ENCODE measurements around the gene LMX1B.
"Not testable (repeated sequence)": the region's sequence is repeated elsewhere in the genome, so short reads cannot be mapped to it uniquely, and the experiment has no call there.

LMX1B gene

GRCh38 chr9:126652140-126652582, 38.4 kb downstream of the LMX1B start:
- ChIA-PET POLR2A (no interaction called here), CTCF (no interaction called here)
- TF ChIP-seq, protein P1, sequence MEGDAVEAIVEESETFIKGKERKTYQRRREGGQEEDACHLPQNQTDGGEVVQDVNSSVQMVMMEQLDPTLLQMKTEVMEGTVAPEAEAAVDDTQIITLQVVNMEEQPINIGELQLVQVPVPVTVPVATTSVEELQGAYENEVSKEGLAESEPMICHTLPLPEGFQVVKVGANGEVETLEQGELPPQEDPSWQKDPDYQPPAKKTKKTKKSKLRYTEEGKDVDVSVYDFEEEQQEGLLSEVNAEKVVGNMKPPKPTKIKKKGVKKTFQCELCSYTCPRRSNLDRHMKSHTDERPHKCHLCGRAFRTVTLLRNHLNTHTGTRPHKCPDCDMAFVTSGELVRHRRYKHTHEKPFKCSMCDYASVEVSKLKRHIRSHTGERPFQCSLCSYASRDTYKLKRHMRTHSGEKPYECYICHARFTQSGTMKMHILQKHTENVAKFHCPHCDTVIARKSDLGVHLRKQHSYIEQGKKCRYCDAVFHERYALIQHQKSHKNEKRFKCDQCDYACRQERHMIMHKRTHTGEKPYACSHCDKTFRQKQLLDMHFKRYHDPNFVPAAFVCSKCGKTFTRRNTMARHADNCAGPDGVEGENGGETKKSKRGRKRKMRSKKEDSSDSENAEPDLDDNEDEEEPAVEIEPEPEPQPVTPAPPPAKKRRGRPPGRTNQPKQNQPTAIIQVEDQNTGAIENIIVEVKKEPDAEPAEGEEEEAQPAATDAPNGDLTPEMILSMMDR (IDR thresholded peaks at IDR 0.05; ENCODE audit: control extremely low read depth, extremely low read depth, low read depth, missing control alignments): no peak
- no peak for DNase-seq (ENCODE audit: extremely low spot score)

- TF ChIP-seq, protein P1 (IDR thresholded peaks at IDR 0.05; ENCODE audit: control extremely low read depth, extremely low read depth, low read depth, missing control alignments): no peak
- ChIA-PET CTCF (interaction anchor here (1.3 to 1.6 kb wide), 2 partner anchors 13 to 23 kb away, joined by 3 to 4 read pairs; no protein-coding TSS in a partner anchor), POLR2A (no interaction called here)
- DNase-seq (ENCODE audit: extremely low spot score): no peak
These were observed 40.4 kb downstream of the LMX1B start for GRCh38 chr9:126654124-126654523.

DNA sequence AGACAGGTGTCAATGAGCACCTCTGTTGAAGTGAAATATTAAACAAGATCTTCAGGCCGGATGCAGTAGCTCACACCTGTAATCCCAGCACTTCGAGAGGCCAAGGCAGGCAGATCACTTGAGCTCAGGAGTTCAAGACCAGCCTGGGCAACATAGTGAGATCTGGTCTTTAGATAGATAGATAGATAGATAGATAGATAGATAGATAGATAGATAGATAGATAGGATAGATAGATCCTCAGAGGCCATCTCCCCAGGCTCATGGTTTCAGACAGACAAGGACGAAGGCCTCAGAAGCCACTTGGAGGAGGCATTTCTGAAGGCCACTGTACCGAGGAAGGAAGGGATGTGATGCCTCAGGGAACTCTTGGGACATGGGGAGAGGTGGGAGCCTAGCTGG, 42.5 kb downstream of the LMX1B start:
- DNase-seq (ENCODE audit: extremely low spot score); POLR2A ChIA-PET; CTCF ChIA-PET: not testable (repeated sequence)

DNA sequence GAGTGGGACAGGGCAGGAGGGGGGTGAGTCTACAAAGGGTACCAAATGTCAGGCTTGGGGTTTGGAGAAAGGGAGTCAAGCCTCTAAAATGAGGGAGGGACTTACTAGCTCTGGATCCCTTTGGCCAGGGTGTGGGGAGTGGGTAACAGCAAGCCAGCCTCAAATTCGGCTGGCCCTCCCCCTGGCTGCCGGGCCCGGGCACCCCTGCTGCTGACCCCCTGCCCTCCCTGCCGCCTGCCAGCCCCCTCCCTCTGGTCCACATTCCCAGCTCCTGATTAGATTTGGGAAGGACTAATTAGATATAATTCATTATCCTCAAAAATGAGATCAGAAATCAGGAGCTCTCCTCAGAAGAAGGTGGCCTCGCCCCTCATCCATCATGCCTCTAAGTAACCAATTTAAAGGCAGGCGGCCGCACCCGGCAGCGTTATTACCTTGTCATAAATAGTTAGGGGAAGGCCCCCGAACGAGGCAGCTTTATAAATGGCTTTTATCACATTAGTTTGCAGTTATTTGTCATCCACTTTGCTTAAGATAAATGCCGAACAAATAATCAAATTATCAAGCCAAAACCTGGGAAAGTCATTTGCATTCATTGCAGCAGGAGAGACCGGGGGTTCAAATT, 44.6 kb downstream of the LMX1B start:
- CTCF ChIA-PET: no interaction called here
- DNase-seq (ENCODE audit: extremely low spot score): no peak
- TF ChIP-seq, protein P1 (IDR thresholded peaks at IDR 0.05; ENCODE audit: control extremely low read depth, extremely low read depth, low read depth, missing control alignments): no peak
- POLR2A ChIA-PET: no interaction called here

- POLR2A ChIA-PET: no interaction called here
- CTCF ChIA-PET: no interaction called here
- TF ChIP-seq, protein P1 (IDR thresholded peaks at IDR 0.05; ENCODE audit: control extremely low read depth, extremely low read depth, low read depth, missing control alignments): no peak
- DNase-seq (ENCODE audit: extremely low spot score): no peak
These were observed 45.3 kb downstream of the LMX1B start for GRCh38 chr9:126658956-126659555.

DNA sequence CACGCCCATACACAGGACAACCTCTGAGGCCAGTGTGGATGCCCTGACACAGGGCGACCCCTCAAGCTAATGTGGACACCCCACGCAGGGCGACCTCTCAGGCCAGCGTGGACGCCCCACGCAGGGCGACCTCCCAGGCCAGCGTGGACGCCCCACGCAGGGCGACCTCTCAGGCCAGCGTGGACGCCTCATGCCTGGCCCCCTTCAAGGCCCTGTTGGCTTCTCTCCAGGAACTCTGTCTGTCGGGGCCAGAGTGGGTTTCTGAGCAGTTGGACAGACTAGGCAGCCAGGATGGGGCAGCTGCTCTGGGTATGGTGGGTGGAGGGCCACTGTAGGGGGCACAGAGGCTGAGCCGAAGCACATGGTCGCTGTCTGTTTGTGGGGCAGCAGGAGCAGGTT, 47.4 kb downstream of the LMX1B start:
- ChIA-PET CTCF (interaction anchor here (1.5 kb wide), 1 partner anchor 18 kb away, joined by 3 read pairs; no protein-coding TSS in a partner anchor), POLR2A (no interaction called here)
- no peak for DNase-seq (ENCODE audit: extremely low spot score)
- TF ChIP-seq, protein P1 (IDR thresholded peaks at IDR 0.05; ENCODE audit: control extremely low read depth, extremely low read depth, low read depth, missing control alignments): no peak

GRCh38 chr9:126661521-126662251, 48.0 kb downstream of the LMX1B start:
- TF ChIP-seq, protein P1 (IDR thresholded peaks at IDR 0.05; ENCODE audit: control extremely low read depth, extremely low read depth, low read depth, missing control alignments): no peak
- ChIA-PET POLR2A (no interaction called here), CTCF (no interaction called here)
- no peak for DNase-seq (ENCODE audit: extremely low spot score)

All from GM10248 (cell line).